ENCODE results near the gene SECISBP2L. TPM values are rescaled to one million over a fixed set of nuclear protein-coding genes. Genes with fewer than 3 reads are reported as not detected.

Gene SECISBP2L
- total and polyA plus RNA-seq, 10 of the 15 experiments (the other 5 are each of a cell fraction or from before 2014, with no cell fraction given) = 1.4 to 24.2 (median 10.4) TPM

GRCh38 chr15:48996276-48996675 lies 50.0 kb downstream of the SECISBP2L start (continued):
- TF ChIP-seq, protein P1, sequence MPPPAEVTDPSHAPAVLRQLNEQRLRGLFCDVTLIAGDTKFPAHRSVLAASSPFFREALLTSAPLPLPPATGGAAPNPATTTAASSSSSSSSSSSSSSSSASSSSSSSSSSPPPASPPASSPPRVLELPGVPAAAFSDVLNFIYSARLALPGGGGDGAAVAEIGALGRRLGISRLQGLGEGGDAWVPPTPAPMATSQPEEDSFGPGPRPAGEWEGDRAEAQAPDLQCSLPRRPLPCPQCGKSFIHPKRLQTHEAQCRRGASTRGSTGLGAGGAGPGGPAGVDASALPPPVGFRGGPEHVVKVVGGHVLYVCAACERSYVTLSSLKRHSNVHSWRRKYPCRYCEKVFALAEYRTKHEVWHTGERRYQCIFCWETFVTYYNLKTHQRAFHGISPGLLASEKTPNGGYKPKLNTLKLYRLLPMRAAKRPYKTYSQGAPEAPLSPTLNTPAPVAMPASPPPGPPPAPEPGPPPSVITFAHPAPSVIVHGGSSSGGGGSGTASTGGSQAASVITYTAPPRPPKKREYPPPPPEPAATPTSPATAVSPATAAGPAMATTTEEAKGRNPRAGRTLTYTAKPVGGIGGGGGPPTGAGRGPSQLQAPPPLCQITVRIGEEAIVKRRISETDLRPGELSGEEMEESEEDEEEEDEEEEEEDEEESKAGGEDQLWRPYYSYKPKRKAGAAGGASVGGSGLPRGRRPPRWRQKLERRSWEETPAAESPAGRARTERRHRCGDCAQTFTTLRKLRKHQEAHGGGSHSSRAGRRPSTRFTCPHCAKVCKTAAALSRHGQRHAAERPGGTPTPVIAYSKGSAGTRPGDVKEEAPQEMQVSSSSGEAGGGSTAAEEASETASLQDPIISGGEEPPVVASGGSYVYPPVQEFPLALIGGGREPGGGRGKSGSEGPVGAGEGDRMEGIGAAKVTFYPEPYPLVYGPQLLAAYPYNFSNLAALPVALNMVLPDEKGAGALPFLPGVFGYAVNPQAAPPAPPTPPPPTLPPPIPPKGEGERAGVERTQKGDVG (CRISPR knock-in tag; IDR thresholded peaks at IDR 0.05) = no peak
- TF ChIP-seq RAD21 (IDR thresholded peaks at IDR 0.05; ENCODE audit: insufficient read depth, low read depth, low read length) (no peak), ZNF622 (IDR thresholded peaks at IDR 0.05) (no peak), SIX5 (IDR thresholded peaks at IDR 0.05; ENCODE audit: low read depth, low read length, severe bottlenecking) (no peak), IRF4 (IDR thresholded peaks at IDR 0.05; ENCODE audit: low read depth, low read length) (no peak), EED (IDR thresholded peaks at IDR 0.05; ENCODE audit: low read depth) (no peak)

GRCh38 chr15:48993380-48993779 lies 52.9 kb downstream of the SECISBP2L start:
- intact Hi-C loops (cut with micrococcal nuclease; ENCODE audit: unreplicated experiment) (no loop called here), in situ Hi-C loops (cut with MboI) (no loop called here)
- SMC1A ChIA-PET (ENCODE audit: uncharacterized antibody, unreplicated experiment) = interaction anchor here (1.2 to 3.0 kb wide), 4 partner anchors 18 to 132 kb away, joined by 3 to 20 read pairs (median 4); partner anchors contain the start of genes EID1 and SHC4
- no peak overlapping the region for H3K27ac ChIP-seq (ENCODE audit: control insufficient read depth, insufficient read depth)
- DNase-seq (ENCODE audit: low read depth, low spot score) = no peak
- H3K9ac ChIP-seq (ENCODE audit: control insufficient read depth, insufficient read depth, low read length) = no peak overlapping the region
- RAD21 ChIA-PET (ENCODE audit: unreplicated experiment) = interaction anchor here (1.3 kb wide), 1 partner anchor 46 kb away, joined by 3 read pairs; no protein-coding TSS in a partner anchor
- BruUV-seq (replicated peaks) = no TSS peak
- FAIRE-seq = no peak
- H3K4me2 ChIP-seq (ENCODE audit: control insufficient read depth, insufficient read depth) = no peak overlapping the region
- no peaks in the 10 kb centered on the region for H3K79me2 ChIP-seq (ENCODE audit: control insufficient read depth, insufficient read depth, low read length)
- peaks cover 3% of the 10 kb centered on the region; the same call in 1 of the 2 replicates for H3K4me1 ChIP-seq (ENCODE audit: control insufficient read depth, insufficient read depth, low read length)
- no peak overlapping the region for H2AFZ ChIP-seq (ENCODE audit: control insufficient read depth, low read depth, low read length)
- no peaks in the 10 kb centered on the region for H4K20me1 ChIP-seq (ENCODE audit: control insufficient read depth, insufficient read depth)
- peaks cover 3 to 7% of the 10 kb centered on the region in 2 experiments; a peak in 3 of 4 replicates for H3K36me3 ChIP-seq (ENCODE audit: control insufficient read depth in 2 of 2, insufficient read depth in 2 of 2, low read length in 1 of 2)
- no peak for ATAC-seq
- H3K9me3 ChIP-seq (replicated peaks; ENCODE audit: control insufficient read depth, insufficient read depth, low read length) = no peaks in the 10 kb centered on the region
- CTCF ChIA-PET = interaction anchor here (1.0 to 1.8 kb wide), 4 partner anchors 10 to 115 kb away, joined by 3 to 8 read pairs (median 4); partner anchors contain the start of gene EID1
- POLR2A ChIA-PET = interaction anchor here (0.6 kb wide), 2 partner anchors 129 to 132 kb away, joined by 4 to 6 read pairs; no protein-coding TSS in a partner anchor
- no peaks in the 10 kb centered on the region for H3K27me3 ChIP-seq (replicated peaks in 1 of 2; ENCODE audit: control insufficient read depth in 2 of 2, insufficient read depth in 2 of 2, low read length in 1 of 2)
- no peak overlapping the region for H3K4me3 ChIP-seq
- no peak for TF ChIP-seq STAT1 (conservative IDR thresholded peaks at IDR 0.05)
- no peak for TF ChIP-seq TCF3 (IDR thresholded peaks at IDR 0.05; ENCODE audit: borderline replicate concordance, insufficient read depth, low read depth, low read length)
- TF ChIP-seq EED (IDR thresholded peaks at IDR 0.05; ENCODE audit: low read depth) = no peak
- TF ChIP-seq HDAC2 (IDR thresholded peaks at IDR 0.05) = no peak
- no peak for TF ChIP-seq POLR2AphosphoS2 (IDR thresholded peaks at IDR 0.05; ENCODE audit: low read depth, low read length)
- TF ChIP-seq, protein P2, sequence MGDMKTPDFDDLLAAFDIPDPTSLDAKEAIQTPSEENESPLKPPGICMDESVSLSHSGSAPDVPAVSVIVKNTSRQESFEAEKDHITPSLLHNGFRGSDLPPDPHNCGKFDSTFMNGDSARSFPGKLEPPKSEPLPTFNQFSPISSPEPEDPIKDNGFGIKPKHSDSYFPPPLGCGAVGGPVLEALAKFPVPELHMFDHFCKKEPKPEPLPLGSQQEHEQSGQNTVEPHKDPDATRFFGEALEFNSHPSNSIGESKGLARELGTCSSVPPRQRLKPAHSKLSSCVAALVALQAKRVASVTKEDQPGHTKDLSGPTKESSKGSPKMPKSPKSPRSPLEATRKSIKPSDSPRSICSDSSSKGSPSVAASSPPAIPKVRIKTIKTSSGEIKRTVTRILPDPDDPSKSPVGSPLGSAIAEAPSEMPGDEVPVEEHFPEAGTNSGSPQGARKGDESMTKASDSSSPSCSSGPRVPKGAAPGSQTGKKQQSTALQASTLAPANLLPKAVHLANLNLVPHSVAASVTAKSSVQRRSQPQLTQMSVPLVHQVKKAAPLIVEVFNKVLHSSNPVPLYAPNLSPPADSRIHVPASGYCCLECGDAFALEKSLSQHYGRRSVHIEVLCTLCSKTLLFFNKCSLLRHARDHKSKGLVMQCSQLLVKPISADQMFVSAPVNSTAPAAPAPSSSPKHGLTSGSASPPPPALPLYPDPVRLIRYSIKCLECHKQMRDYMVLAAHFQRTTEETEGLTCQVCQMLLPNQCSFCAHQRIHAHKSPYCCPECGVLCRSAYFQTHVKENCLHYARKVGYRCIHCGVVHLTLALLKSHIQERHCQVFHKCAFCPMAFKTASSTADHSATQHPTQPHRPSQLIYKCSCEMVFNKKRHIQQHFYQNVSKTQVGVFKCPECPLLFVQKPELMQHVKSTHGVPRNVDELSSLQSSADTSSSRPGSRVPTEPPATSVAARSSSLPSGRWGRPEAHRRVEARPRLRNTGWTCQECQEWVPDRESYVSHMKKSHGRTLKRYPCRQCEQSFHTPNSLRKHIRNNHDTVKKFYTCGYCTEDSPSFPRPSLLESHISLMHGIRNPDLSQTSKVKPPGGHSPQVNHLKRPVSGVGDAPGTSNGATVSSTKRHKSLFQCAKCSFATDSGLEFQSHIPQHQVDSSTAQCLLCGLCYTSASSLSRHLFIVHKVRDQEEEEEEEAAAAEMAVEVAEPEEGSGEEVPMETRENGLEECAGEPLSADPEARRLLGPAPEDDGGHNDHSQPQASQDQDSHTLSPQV (IDR thresholded peaks at IDR 0.05) = no peak
- no peak for TF ChIP-seq ETV6 (conservative IDR thresholded peaks at IDR 0.05 in 1 of 2, IDR thresholded peaks at IDR 0.05 in 1 of 2; ENCODE audit: borderline replicate concordance in 1 of 2, low read depth in 1 of 2)
- TF ChIP-seq, protein P3, sequence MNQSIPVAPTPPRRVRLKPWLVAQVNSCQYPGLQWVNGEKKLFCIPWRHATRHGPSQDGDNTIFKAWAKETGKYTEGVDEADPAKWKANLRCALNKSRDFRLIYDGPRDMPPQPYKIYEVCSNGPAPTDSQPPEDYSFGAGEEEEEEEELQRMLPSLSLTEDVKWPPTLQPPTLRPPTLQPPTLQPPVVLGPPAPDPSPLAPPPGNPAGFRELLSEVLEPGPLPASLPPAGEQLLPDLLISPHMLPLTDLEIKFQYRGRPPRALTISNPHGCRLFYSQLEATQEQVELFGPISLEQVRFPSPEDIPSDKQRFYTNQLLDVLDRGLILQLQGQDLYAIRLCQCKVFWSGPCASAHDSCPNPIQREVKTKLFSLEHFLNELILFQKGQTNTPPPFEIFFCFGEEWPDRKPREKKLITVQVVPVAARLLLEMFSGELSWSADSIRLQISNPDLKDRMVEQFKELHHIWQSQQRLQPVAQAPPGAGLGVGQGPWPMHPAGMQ (IDR thresholded peaks at IDR 0.05; ENCODE audit: borderline replicate concordance) = no peak
- no peak for TF ChIP-seq ZSCAN29 (IDR thresholded peaks at IDR 0.05)

All from GM12878 (cell line).